Activated T-cell treated with anti-CD3 and anti-CD28 coated beads, Interleukin-2, amount 50 U/mL, for 72 hours (primary cell): ENCODE data around the gene HAUS5. TPM values are rescaled to one million over a fixed set of nuclear protein-coding genes. Genes with fewer than 3 reads are reported as not detected.
"Not testable (repeated sequence)": the region's sequence is repeated elsewhere in the genome, so short reads cannot be mapped to it uniquely, and the experiment has no call there.

Source experiments
- ATAC-seq, 2 donors: fragments of 150-1000 bp; cut with Tn5 transposase; replicated peaks in 1 of 2; 2 replicates each; pipeline ENCODE4 v1.10.0; 2021; ENCODE audit warnings: moderate library complexity in 2 of 2, mild to moderate bottlenecking in 1 of 2
- DNase-seq, 2 donors: peaks; one replicate each; pipeline ENCODE4 v3.0.0; 2021 to 2022; ENCODE audit warnings: mixed read lengths in 1 of 2
- H3K27ac Mint-ChIP-seq: one replicate; pipeline ENCODE4 v1.8.0; 2022; ENCODE audit warnings: mild to moderate bottlenecking, moderate library complexity, mixed read lengths
- H3K27me3 Mint-ChIP-seq: one replicate; pipeline ENCODE4 v1.8.0; 2022; ENCODE audit warnings: low read depth, mixed read lengths
- H3K36me3 Mint-ChIP-seq, 2 donors: one replicate each; pipeline ENCODE4 v1.8.0; 2022; ENCODE audit warnings: mixed read lengths in 2 of 2, mild to moderate bottlenecking in 1 of 2; ENCODE audit not compliant: insufficient read depth in 2 of 2
- H3K4me1 Mint-ChIP-seq: one replicate; pipeline ENCODE4 v1.8.0; 2022; ENCODE audit warnings: low read depth, mixed read lengths
- H3K4me3 Mint-ChIP-seq, 2 donors: one replicate each; pipeline ENCODE4 v1.8.0; 2022; ENCODE audit warnings: mild to moderate bottlenecking in 2 of 2, mixed read lengths in 2 of 2, moderate library complexity in 2 of 2
- H3K9me3 Mint-ChIP-seq, 2 donors: one replicate each; pipeline ENCODE4 v1.8.0; 2022; ENCODE audit warnings: mixed read lengths in 2 of 2
- total RNA-seq, 2 donors: library from RNA; stranded (reverse); gene quantifications; one replicate each; pipeline ENCODE4 v1.2.3, GENCODE V29; 2022

HAUS5 gene
- total RNA-seq, 2 donors from 2014 or later, result 39.2 to 55.3 TPM

- H3K4me3 Mint-ChIP-seq, H3K27me3 Mint-ChIP-seq, DNase-seq, ATAC-seq, H3K9me3 Mint-ChIP-seq, H3K27ac Mint-ChIP-seq: not testable (repeated sequence)
- Mint-ChIP-seq H3K36me3 (peaks cover 10 to 31% of the 10 kb centered on the region in 2 donors), H3K4me1 (peaks cover 14% of the 10 kb centered on the region)
These were observed 42.3 kb downstream of the HAUS5 start for GRCh38 chr19:35654828-35655227.

DNA sequence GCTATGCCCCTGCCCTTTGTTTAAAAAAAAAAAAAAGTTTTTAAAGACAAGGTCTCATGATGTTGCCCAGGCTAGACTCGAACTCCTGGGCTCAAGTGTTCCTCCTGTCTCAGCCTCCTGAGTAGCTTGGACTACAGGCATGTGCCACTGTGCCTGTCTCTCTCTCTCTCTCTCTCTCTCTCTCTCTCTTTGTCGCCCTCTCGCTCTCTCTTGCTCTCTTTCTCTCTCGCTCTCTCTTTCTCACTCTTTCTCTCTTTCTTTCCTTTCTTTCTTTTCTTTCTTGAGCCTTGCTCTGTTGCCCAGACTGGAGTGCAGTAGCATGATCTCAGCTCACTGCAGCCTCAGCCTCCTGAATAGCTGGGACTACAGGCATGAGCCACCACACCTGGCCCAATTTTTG lies 43.1 kb downstream of the HAUS5 start:
- H3K4me1 Mint-ChIP-seq, result peaks cover 6% of the 10 kb centered on the region
- no peak for ATAC-seq
- no peak overlapping the region for H3K4me3 Mint-ChIP-seq

DNA sequence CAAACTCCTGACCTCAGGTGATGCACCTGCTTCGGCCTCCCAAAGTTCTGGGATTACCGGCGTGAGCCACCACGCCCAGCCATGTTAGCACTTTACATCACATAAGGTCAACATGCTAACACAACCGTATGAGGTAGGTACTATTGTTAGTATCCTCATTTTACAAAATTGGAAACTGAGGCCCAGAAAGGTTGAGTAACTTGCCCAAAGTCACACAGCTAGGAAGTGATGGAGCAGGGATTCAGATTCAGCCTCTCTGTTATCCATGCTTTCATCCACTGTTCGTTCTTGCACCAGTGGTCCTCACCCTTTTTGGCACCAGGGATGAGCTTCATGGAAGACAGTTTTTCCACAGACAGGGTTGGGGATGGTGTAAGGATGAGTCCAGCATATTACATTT lies 44.2 kb downstream of the HAUS5 start:
- Mint-ChIP-seq H3K4me1 (no peaks in the 10 kb centered on the region), H3K36me3 (peaks cover 13 to 31% of the 10 kb centered on the region in 2 donors), H3K27me3 (no peaks in the 10 kb centered on the region), H3K4me3 (no peak overlapping the region), H3K27ac (no peak overlapping the region), H3K9me3 (no peaks in the 10 kb centered on the region)
- DNase-seq, result no peak
- no peak for ATAC-seq

More for the DNA sequence above, 43.1 kb downstream of the HAUS5 start:
- Mint-ChIP-seq H3K27me3 (no peaks in the 10 kb centered on the region), H3K27ac (peak overlapping the region; percentile 7), H3K36me3 (peaks cover 10 to 33% of the 10 kb centered on the region in 2 donors), H3K9me3 (no peaks in the 10 kb centered on the region)
- no peak for DNase-seq

DNA sequence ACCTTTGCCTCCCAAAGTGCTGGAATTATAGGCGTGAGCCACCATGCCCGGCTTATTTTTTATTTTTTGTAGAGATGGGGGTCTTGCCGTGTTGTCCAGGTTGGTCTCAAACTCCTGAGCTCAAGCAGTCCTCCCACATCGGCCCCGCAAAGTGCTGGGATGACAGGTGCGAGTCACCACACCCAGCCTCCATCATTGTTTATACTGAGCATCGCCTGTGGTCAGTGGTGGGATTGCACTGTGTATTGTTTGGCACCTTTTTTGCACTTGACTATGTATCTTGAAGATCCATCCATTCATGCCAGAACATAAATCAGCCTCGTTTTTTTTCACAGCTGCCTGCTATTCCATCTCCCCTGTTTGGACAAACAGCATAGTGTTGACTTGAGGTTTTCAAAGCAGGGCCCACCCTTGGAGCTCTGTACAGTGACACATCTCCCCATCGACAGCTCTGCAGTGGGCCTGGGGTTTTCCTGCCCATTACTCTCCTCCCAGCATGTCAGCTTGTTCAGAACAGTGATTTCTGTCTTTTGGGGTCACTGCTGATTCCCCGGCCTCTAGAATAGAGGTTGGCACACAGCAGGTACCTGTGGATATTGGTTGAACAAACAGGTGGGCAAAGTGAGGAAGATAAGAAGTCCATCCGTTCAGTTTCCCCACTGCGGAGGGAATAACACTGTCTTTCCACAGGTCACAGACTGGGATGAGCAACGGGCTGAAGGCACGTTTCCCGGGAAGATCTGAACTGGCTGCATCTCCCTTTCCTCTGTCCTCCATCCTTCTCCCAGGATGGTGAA lies 45.6 kb downstream of the HAUS5 start:
- H3K27ac Mint-ChIP-seq, result peak overlapping the region; percentile 16
- H3K9me3 Mint-ChIP-seq, result no peaks in the 10 kb centered on the region
- ATAC-seq (peak in 1 of 2 donors; percentile 30), DNase-seq (no peak)
- no peaks in the 10 kb centered on the region for H3K4me1 Mint-ChIP-seq
- H3K27me3 Mint-ChIP-seq, result no peaks in the 10 kb centered on the region
- no peak overlapping the region for H3K4me3 Mint-ChIP-seq
- H3K36me3 Mint-ChIP-seq, result peaks cover 14 to 26% of the 10 kb centered on the region in 2 donors

DNA sequence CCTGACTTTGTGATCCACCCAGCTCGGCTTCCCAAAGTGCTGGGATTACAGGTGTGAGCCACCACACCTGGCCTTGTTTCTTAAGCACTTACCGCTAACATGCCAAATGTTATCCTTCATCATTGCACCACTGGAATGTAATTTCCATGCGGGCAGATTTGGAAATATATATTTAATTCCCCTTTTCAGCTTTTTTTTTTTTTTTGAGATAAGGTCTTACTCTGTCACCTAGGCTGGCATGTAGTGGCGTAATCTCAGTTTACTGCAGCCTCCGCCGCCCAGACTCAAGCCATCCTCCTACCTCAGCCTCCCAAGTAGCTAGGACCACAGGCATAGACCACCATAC lies 49.4 kb downstream of the HAUS5 start:
- H3K9me3 Mint-ChIP-seq, result no peaks in the 10 kb centered on the region
- H3K4me3 Mint-ChIP-seq, result no peak overlapping the region
- H3K36me3 Mint-ChIP-seq, result peaks cover 6 to 12% of the 10 kb centered on the region in 2 donors
- no peaks in the 10 kb centered on the region for H3K4me1 Mint-ChIP-seq
- no peak overlapping the region for H3K27ac Mint-ChIP-seq
- DNase-seq, result no peak
- no peak for ATAC-seq
- H3K27me3 Mint-ChIP-seq, result no peaks in the 10 kb centered on the region

DNA sequence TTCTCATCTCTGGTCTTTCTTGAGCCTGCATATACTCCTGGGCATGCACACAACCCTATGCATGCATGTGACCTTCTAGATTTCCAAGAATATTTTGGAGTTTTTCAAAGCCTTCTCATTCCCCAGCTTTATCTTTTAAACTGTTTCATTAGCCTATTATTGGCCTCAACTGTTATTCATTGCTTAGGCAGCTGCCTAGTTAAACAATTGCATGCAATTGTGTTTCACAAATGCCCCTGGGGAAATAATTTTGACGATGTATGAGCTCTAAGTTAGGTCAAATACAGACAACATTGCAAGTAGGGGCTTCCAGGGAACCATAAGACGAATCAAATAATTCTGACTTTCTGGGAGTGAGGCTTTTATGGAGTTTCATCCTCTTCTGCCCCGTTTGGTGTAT lies 51.4 kb downstream of the HAUS5 start:
- no peak overlapping the region for H3K4me3 Mint-ChIP-seq
- H3K27me3 Mint-ChIP-seq, result peaks cover 1% of the 10 kb centered on the region
- peaks cover 3 to 4% of the 10 kb centered on the region in 2 donors for H3K36me3 Mint-ChIP-seq
- H3K27ac Mint-ChIP-seq, result no peak overlapping the region
- DNase-seq, result no peak
- no peaks in the 10 kb centered on the region for H3K4me1 Mint-ChIP-seq
- no peaks in the 10 kb centered on the region for H3K9me3 Mint-ChIP-seq
- no peak for ATAC-seq

- peaks cover under 1 to 4% of the 10 kb centered on the region in 2 donors for H3K36me3 Mint-ChIP-seq
- peaks cover 13% of the 10 kb centered on the region for H3K27me3 Mint-ChIP-seq
- DNase-seq (no peak), ATAC-seq (no peak)
- H3K4me3 Mint-ChIP-seq, result no peak overlapping the region
- H3K27ac Mint-ChIP-seq, result no peak overlapping the region
- no peaks in the 10 kb centered on the region for H3K9me3 Mint-ChIP-seq
- no peaks in the 10 kb centered on the region for H3K4me1 Mint-ChIP-seq
These were observed 52.6 kb downstream of the HAUS5 start for GRCh38 chr19:35665157-35665556.

DNA sequence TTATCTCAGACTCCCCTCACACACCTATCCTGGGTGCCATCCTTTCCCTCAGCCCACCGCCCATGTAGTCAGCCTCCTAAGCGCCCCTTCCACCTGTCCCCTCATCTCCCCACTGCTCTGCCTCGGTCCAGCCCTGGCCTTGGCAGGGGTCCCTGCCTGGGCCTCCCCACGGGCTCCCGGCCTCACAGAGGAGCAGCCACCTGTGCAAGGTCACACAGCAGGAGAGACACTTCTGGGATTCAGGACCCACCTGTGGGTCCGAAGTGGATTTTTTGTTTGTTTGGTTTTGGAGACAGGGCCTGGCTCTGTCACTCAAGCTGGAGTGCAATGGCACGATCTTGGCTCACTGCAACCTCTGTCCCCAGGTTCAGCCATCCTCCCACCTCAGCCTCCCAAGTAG lies 53.1 kb downstream of the HAUS5 start:
- peaks cover 0 to 4% of the 10 kb centered on the region in 2 donors for H3K36me3 Mint-ChIP-seq
- no peaks in the 10 kb centered on the region for H3K9me3 Mint-ChIP-seq
- no peaks in the 10 kb centered on the region for H3K4me1 Mint-ChIP-seq
- peaks cover 17% of the 10 kb centered on the region for H3K27me3 Mint-ChIP-seq
- no peak overlapping the region for H3K27ac Mint-ChIP-seq
- DNase-seq (no peak), ATAC-seq (no peak)
- no peak overlapping the region for H3K4me3 Mint-ChIP-seq

DNA sequence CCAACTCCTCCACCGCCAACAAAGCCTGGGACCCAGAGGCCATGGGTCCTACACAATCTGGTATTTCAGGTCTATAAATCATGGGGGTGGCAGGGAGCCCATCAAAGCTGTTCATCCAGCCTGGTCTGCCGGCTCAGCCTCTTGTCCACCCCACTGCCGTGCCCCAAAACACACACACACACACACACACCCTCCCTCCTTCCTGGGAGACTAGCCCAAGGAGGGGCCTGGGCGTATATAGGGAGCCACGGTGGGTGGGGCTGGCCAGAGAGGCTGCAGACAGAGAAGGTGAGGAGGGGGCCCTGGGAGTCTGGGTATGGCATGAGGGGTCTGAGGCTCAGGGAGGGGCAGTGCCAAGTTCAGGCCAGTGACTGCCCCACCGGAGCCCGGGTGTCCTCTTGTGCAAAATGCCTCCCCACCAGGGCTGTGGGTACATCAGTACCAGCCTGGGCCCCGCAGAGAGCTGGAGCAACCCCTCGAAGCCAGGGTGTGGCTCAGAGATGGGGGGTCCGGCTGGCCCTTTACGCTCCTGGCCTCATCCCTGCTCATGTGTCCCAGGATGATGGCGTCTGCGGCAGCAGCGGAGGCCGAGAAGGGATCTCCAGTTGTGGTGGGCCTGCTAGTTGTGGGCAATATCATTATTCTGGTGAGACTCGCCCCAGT lies 53.8 kb downstream of the HAUS5 start, which contains the start of gene UPK1A:
Gene UPK1A (plus strand): TSS at position 267 of the 663 bp plus-strand sequence. CDS start 296 bp downstream, at position 563.
- no peak within 1 kb of the TSS for H3K4me3 Mint-ChIP-seq
- ATAC-seq (no peak), DNase-seq (no peak)
- H3K9me3 Mint-ChIP-seq, result no peaks in the 10 kb centered on the region
- peaks cover 22% of the 10 kb centered on the region for H3K27me3 Mint-ChIP-seq
- no peak within 1 kb of the TSS for H3K27ac Mint-ChIP-seq
- H3K36me3 Mint-ChIP-seq, result peaks cover 0 to 3% of the 10 kb centered on the region in 2 donors
- no peaks in the 10 kb centered on the region for H3K4me1 Mint-ChIP-seq

- H3K27me3 Mint-ChIP-seq, result peaks cover 41% of the 10 kb centered on the region
- no peaks in the 10 kb centered on the region for H3K9me3 Mint-ChIP-seq
- no peak overlapping the region for H3K4me3 Mint-ChIP-seq
- H3K36me3 Mint-ChIP-seq, result no peaks in the 10 kb centered on the region
- H3K4me1 Mint-ChIP-seq, result peaks cover 10% of the 10 kb centered on the region
- H3K27ac Mint-ChIP-seq, result no peak overlapping the region
- ATAC-seq (no peak), DNase-seq (no peak)
These were observed 57.0 kb downstream of the HAUS5 start for GRCh38 chr19:35669566-35669965.

GRCh38 chr19:35669974-35670373 lies 57.4 kb downstream of the HAUS5 start:
- DNase-seq (no peak), ATAC-seq (no peak)
- no peak overlapping the region for H3K27ac Mint-ChIP-seq
- no peaks in the 10 kb centered on the region for H3K9me3 Mint-ChIP-seq
- H3K36me3 Mint-ChIP-seq, result no peaks in the 10 kb centered on the region
- no peak overlapping the region for H3K4me3 Mint-ChIP-seq
- H3K4me1 Mint-ChIP-seq, result peaks cover 10% of the 10 kb centered on the region
- H3K27me3 Mint-ChIP-seq, result peaks cover 41% of the 10 kb centered on the region

- Mint-ChIP-seq H3K9me3 (no peaks in the 10 kb centered on the region), H3K27ac (no peak overlapping the region)
These were observed 58.2 kb downstream of the HAUS5 start for GRCh38 chr19:35670686-35671085.

DNA sequence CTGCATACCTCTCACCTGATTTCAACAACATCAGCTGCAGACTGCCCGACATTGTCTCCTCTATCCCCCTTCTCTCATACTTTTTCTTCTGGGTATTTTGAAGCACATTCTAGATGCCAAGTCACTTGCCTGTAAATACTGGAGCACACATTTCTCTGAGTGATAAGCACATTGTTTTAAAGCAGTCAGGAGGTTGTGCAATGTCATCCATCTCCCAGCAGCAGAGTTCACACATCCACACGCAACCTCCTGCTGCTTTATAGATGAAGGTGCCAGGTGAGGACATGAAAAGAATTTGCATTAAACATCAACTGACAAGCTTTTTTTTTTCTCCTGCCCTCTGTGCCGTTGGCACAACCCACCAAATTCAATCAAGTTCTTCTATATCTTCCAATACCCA lies 59.3 kb downstream of the HAUS5 start:
- ATAC-seq (no peak), DNase-seq (no peak)
- Mint-ChIP-seq H3K27ac (no peak overlapping the region), H3K4me1 (peaks cover 10% of the 10 kb centered on the region), H3K27me3 (peaks cover 41% of the 10 kb centered on the region), H3K36me3 (no peaks in the 10 kb centered on the region), H3K9me3 (no peaks in the 10 kb centered on the region), H3K4me3 (no peak overlapping the region)

More at GRCh38 chr19:35670686-35671085, 58.2 kb downstream of the HAUS5 start:
- Mint-ChIP-seq H3K27me3 (peaks cover 41% of the 10 kb centered on the region), H3K4me1 (peaks cover 10% of the 10 kb centered on the region), H3K36me3 (no peaks in the 10 kb centered on the region), H3K4me3 (no peak overlapping the region)
- no peak for ATAC-seq
- no peak for DNase-seq
